Activated naive CD4-positive, alpha-beta T cell treated with Interleukin-2 at 50 U/mL for 16 hours (primary cell): ENCODE measurements around the gene OR10A2.
"Not testable (repeated sequence)": the region's sequence is repeated elsewhere in the genome, so short reads cannot be mapped to it uniquely, and the experiment has no call there.

Experiments used
- DNase-seq: peaks from one replicate; pipeline ENCODE4 v3.0.0-alpha.2; 2020

OR10A2 gene

GRCh38 chr11:6888830-6889229 is 26.0 kb downstream of the OR10A2 start:
- DNase-seq: no peak

- DNase-seq: no peak
Observed at GRCh38 chr11:6889835-6890234, 27.0 kb downstream of the OR10A2 start.

DNA sequence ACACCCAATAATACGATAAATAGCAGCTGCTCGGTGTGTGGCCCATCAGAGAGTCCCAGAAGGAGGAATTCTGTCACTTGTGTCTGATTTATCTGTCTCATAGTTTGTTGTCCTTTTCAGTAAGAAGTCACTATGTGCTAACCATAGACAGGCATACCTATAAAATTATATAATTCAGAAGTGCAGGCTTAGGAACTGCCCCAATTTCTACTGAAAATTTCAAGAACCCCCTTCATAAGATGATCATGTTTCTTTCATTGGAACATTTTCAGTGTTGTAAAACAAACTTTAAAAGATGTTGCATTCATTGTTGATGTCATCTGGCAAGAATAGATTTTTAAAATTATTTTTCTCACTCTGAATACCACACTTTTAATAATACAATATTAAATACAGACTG is 29.5 kb downstream of the OR10A2 start, which contains the start of gene OR2D2:
Gene OR2D2, minus strand, starts transcription at position 101 of the 400 bp plus-strand sequence. Its CDS starts 0 bp downstream, at position 101.
- no peak for DNase-seq

- DNase-seq: no peak
Observed at GRCh38 chr11:6894097-6894496, 31.2 kb downstream of the OR10A2 start.

- no peak for DNase-seq
Observed at GRCh38 chr11:6895010-6895409, 32.2 kb downstream of the OR10A2 start.

- DNase-seq: no peak
Observed at GRCh38 chr11:6898911-6899310, 36.1 kb downstream of the OR10A2 start.

DNA sequence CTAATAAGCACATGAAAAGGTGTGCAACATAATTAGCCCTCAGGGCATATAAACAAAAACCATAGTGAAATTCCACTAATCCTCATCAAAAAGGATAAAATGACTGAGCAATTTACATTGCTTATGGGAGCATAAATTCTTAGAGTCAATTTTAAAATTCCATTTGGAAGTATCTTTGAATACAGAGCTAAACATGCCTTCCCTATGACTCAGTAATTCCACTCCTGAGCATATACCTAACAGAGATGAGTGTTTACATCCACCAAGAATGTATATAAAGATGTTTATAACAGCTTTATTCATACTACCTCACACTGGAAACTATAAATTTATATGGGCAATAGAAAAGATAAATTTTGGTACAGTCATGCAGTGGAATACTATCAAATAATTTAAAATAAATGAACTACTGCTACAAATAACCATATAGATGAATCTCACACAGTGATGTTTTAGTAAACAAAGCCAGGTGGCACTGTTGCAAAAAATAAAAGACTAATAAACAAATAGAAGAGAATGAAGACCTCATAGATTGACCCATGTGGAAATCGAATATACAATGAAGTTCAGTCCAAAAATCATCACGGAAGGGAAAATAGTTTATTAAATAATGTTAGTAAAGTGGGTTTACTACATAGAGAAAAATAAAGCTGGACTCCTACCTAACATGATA is 37.6 kb downstream of the OR10A2 start:
- no peak for DNase-seq

DNA sequence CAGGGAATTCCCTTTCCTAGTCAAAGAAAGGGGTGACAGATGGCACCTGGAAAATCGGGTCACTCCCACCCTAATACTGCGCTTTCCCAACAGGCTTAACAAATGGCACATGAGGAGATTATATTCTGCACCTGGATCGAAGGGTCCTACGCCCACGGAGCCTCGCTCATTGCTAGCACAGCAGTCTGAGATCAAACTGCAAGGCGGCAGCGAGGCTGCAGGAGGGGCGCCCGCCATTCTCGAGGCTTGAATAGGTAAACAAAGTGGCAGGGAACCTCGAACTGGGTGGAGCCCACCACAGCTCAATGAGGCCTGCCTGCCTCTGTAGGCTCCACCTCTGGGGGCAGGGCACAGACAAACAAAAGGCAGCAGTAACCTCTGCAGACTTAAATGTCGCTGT is 41.9 kb downstream of the OR10A2 start:
- not testable (repeated sequence) for DNase-seq

- DNase-seq: no peak
Observed at GRCh38 chr11:6911378-6911777, 48.5 kb downstream of the OR10A2 start.

GRCh38 chr11:6911948-6912347 is 49.1 kb downstream of the OR10A2 start:
- DNase-seq: no peak

- DNase-seq: no peak
Observed at GRCh38 chr11:6919698-6920097, 56.8 kb downstream of the OR10A2 start.

GRCh38 chr11:6920702-6921101 is 57.8 kb downstream of the OR10A2 start, which contains the start of gene OR2D3:
Gene OR2D3, plus strand, starts transcription at chr11:6921002. Its CDS starts 0 bp downstream, at chr11:6921002.
- DNase-seq: no peak
